Activated CD4-positive, alpha-beta T cell treated with anti-CD3 and anti-CD28 coated beads, Interleukin-2, Interleukin-6, amounts not matched to agents 100 ng/mL and 50 ng/mL, durations not matched to agents 16 hours and 8 hours (primary cell): ENCODE measurements around the gene NSRP1.
"Not testable (repeated sequence)": the region's sequence is repeated elsewhere in the genome, so short reads cannot be mapped to it uniquely, and the experiment has no call there.

Experiments used
- DNase-seq: peaks from one replicate; pipeline ENCODE4 v3.0.0-alpha.2; 2020

The NSRP1 gene

DNA sequence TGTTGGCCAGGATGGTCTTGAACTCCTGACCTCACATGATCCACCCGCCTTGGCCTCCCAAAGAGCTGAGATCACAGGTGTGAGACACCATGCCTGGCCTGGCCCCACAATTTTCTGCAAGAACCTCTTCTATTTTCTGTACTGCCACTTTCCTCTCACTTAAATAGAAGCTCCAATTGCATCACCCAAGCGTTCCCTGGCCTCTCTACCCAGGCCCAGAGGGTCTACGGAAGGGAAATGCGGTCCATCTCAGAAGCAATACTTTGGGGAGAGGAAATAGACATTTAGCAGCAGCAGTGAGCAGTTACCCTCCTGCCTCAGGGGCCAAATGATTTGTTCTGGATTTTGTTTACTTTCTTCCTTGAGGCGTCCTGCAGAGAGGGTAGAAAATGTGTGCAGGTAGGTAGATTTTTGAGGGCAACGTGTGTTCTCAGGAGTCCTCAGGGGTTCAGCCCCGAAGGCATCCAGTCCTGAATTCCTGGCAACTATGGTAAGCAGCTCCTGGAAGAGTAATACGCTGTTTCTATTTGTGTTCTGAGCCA, 107.9 kb downstream of the NSRP1 start:
- no peak for DNase-seq

DNA sequence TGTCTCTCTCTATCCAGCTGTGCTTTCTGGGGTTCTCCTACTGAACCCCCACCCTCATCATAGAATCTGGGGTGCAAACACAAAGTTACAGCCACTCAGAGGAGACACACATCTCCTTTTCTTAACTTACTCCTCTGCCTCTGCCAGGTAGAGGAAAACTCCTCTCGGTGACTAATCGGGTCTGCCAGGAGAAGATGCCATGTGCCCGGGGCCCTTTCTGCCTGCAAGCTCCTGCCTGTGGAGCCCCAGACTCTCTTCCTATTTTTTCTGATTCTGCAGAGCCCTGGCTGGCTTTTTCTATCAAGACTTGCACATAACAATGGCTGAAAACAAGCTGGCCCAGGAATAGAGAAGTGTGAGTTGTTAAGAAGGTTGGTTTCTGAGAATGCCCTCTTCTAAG, 108.5 kb downstream of the NSRP1 start:
- DNase-seq: no peak

DNA sequence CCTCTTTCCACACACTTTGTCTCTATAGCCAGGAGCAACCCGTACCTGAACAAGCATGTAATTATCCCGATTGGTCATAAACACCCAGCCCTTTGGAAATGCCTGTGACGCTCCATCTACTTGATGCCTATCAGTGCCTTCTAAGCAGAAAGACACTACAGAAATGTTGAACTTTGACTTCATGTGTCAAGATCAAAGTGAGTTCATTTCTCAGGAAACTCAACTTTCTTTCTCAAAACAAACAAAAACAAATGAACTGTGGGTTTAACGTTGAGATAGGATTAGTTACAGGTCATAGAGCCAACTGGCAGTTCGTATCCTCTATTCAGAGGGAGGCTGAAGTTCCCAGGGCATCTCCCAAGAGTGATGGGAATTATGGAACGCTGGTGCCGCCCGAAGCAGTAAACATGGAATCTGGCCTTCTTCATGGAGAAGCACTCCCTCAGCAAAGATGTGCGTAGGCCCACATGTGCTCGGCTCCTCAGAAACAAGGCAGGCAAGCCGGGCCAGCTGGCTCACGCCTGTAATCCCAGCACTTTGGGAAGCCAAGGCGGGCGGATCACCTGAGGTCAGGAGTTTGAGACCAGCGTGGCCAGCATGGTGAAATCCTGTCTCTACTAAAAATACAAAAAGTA, 109.4 kb downstream of the NSRP1 start:
- DNase-seq: no peak

DNA sequence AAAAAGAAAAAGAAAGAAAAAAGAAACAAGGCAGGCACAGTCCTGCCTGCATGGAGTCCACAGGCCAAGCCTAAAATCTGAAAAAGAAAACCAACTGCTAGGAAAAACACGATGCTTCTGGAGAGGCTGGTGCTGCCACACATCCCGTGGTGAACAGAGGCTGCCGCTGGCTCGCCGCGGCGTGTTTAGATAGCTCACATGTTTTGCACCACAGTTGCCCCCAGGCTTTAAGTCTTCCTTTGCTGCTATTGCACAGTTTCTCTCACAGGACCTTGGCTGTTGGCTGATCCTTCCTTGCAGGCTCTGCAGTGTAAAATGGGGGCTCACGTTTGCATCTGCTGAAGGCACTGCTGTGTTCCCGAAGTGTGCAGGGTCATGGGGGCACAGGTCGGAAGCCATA, 110.3 kb downstream of the NSRP1 start:
- no peak for DNase-seq

DNA sequence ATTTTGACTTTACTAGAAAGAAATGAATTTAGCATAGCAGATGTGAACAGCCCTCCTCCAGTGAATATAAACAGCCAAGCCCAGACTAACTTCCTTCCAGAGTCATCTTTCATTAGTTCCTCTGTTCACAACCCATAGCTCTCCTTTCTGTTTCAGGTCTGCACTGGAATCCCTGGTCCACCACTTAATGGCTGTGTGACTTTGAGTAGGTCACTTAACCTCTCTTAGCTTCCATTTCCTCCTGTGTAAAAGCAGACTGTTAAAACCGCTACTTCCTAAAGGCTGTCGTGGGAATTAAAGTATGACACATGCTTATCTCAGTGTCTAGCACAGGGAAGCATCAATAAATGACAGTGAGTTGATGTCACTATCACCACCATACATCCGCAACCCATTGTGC, 111.4 kb downstream of the NSRP1 start:
- DNase-seq: no peak

DNA sequence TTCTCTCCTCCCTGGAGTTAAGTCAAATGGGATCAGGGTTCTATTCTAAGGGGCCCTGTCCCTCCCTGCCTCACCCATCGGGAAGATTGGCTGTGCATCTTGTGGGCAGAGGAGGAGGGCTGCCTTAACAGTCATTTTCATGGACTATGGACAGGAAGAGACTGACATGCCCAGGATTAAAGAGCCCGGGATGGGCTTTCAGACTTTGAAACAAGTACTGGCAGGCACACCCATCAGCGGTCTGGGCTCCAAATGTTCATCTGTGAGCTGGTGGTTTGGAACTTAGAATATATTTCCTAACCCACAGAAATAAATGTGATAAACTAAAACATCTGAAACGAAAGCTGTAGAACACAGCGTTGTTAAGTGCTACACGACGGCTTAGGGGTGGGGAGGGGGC, 112.4 kb downstream of the NSRP1 start:
- DNase-seq: no peak

DNA sequence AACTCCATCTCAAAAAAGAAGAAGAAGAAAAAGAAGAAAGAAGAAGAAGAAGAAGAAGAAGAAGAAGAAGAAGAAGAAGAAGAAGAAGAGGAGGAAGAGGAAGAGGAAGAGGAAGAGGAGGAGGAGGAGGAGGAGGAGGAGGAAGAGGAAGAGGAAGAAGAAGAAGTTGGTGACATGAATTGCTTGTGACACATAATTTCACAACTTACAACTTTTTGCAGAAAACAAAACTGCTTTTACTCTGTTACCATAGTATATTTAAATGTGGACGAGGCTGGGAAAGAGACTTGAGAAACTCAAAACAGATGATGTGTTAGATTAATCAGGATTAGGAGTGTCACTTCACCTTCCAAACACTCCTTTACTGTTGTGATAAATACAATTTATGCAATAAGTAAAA, 113.4 kb downstream of the NSRP1 start:
- DNase-seq: not testable (repeated sequence)

DNA sequence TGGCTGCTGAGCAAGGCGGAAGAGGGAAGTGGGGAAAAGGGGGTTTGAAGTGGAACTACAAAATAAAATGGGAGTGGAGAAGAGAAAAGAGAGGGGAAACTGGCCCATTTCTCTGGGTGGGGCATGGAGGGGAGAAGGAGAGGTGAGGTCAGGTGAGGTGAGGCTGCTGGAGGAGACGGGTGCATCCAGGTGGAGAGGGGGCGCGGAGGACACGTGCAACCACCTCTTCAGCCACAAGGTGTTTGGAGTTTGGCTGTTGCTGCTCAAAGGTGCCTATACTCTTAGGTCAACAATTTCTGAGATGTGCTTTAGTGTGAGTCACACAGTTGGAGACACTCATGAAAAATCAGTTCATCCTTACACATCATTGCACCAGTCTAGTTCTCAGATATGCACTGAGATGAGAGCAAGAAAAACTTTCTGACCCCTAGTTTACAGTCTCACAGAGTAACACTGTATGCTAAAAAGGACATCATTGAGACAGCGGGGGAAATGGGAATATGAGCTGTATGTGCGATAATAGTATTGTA, 114.0 kb downstream of the NSRP1 start:
- DNase-seq: no peak

DNA sequence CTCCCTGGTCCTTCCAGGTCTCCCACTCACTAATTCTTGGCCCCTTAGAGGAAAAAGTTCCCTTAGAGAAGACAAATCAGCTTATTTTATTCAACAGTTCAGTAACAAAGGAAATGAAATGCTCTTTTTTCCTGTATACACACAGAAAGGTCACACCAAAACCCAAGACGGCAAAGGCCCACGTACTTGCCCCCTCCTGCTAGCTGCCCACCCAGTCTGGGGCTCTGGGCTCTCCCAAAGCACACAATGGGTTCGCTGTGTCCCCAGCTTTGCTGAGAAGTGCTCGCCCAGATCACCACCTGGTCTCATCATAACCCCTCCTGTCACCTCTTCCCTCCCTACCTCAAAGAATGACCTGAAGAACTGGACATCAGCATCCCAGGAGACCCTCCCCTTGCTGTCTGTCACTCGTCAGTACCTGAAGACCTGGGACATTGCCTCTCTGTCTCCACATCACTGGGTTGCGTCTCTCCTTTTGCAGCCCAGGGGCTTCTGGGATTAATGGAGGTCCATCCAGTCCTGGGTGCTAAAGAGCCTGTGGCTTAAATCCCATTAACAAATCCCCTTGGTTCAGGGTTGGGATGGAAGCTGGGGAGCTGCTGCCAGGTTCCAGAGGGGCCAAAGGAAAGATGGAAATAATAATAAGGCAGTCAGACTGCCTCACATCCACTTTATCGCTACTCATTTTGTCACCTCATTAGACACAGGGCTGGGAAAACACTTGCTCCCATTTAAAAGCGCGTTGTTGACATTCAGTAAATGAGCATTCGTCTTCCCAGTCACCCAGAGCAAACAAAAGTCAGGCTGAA, 115.6 kb downstream of the NSRP1 start:
- DNase-seq: no peak

DNA sequence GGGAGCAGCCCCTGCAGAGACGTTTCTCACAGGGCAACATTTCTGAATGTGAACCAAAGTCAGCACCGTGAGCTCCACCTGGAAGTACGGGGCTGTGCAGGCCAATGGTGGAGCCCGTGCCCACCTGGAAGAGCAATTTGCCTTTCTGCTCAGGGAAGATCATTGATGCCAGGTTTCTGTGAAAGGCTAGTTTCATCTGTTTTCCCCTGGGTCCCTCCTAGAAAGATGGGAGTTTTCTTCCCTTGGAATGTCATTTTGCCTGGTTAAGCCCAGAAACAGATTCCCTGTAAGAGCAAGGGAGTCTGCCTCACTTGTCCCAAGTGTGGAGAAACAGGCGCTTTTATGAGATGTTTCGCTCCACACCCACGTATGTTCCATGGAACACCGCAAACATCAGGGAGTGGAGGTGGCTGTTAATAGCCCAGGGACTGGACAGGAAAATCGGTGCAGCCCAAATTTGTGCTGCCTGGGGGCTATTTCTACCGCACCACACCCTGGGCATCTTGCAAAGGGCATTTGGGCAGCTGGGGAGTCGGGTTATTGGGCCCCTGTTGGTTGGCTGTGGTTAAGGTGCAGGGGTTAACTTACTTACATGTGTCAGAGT, 116.3 kb downstream of the NSRP1 start:
- no peak for DNase-seq

DNA sequence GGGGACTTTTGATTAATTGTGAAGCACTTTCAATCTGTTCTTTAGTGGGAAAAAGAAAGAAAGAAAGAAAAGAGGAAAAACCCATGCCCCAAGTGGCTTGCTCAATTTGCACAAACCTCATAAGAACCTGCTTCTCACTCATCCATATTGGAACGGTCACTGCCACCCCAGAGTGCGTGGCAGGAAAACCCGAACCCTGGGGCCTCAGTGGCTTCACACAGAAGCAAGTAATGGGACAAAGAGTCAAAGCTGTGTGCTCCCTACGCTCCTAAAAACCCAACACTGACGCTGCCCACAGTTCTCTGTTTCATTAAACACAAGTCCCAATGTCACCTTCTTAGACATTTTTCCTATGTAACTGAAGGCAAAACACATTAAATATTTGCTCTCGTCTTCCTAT, 117.7 kb downstream of the NSRP1 start:
- no peak for DNase-seq

DNA sequence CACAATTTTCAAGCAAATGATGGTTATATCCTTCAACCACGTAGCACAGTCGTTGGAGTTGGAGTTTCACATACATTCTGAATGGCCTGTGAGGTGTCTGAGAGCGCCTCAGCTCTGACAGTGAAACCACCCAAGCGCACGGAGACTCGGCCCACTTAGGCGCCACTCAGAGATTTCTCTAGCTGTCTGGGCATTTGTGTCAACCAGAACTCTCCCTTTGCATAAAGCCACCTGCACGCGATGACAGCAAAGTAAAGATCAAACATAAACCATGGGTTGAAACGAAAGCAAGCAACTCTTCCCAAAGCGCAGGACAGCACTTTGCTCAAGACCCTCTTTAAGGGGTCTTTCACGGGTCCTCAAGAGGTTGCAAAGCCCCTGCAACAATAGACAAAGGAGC, 118.3 kb downstream of the NSRP1 start:
- no peak for DNase-seq

DNA sequence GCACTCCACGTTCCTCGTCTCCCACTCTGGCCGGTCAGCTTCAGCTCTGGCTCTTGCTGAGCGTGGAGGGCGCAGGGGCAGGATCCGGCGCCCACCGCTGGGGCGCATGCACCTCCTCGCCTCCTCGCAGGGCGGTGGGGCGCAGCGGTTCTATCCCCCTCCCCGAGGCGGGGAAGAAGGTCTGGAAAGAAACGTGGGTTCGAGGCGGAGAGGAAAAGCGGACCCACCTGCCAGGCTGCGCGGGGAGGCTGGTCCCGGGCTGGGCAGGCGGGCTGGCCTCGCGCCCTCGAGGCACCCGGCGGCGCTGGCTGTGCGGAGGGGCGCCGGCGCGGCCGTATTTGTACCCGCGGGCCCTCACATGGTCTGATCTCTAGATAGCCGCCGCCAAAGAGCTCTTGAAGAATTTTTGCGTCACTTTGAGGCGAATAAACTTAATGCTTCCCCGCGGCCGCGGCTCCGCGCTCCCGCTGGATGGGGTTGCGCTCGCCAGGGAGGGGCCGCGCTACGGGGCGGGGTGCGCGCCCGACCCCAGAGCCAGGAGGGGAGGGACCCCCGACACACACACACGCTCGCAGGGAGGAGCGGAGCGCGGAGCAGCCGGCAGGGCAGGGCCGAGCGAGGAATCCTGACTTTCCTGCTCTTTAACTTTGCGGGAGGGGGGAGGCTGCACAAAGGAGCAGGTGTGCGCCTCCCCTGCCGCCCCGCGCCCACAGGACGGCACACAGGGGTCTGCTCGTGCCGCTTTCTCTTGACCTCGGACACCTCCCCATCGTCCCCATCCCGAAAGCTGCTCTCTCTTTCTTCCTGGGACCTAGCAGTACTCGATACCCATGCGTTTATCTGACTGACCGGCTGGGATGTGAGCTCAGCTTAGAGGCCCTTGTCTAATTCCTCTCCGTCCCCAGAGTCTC, 119.0 kb downstream of the NSRP1 start, which contains the start of gene SLC6A4:
Gene SLC6A4, minus strand, starts transcription at position 312 of the 911 bp plus-strand sequence. CDS start 13,739 bp downstream, outside the sequence.
- DNase-seq: no peak
